Calu3 (cell line): ENCODE data around the gene RAB13. TPM values are rescaled to one million over a fixed set of nuclear protein-coding genes. Genes with fewer than 3 reads are reported as not detected.
"Not testable (repeated sequence)": the region's sequence is repeated elsewhere in the genome, so short reads cannot be mapped to it uniquely, and the experiment has no call there.

Source experiments
- BruUV-seq: library from RNA; stranded (reverse); fragments of 400-500 nt; replicated peaks from 2 replicates; lab custom pipeline; 2021; lab: Mats Ljungman, UMichigan
- CTCF ChIA-PET: fragments of 300-600 bp; sonication (Branson Sonifier 250); formaldehyde crosslinking; loops from one replicate; lab custom pipeline; 2022; ENCODE audit warnings: antibody characterized with exemption; lab: Charles Lee
- DNase-seq: peaks from one replicate; pipeline ENCODE4 v3.0.0; 2022
- H3K27ac Mint-ChIP-seq: one replicate; pipeline ENCODE4 v1.8.0; 2022; ENCODE audit warnings: mixed read lengths; ENCODE audit not compliant: unreplicated experiment
- H3K27me3 Mint-ChIP-seq: one replicate; pipeline ENCODE4 v1.8.0; 2022; ENCODE audit warnings: mixed read lengths; ENCODE audit not compliant: unreplicated experiment
- H3K36me3 Mint-ChIP-seq: one replicate; pipeline ENCODE4 v1.8.0; 2022; ENCODE audit warnings: mild to moderate bottlenecking, moderate library complexity, mixed read lengths; ENCODE audit not compliant: insufficient read depth, unreplicated experiment
- H3K4me1 Mint-ChIP-seq: one replicate; pipeline ENCODE4 v1.8.0; 2022; ENCODE audit warnings: mild to moderate bottlenecking, low read depth, mixed read lengths; ENCODE audit not compliant: unreplicated experiment
- H3K4me3 Mint-ChIP-seq: one replicate; pipeline ENCODE4 v1.8.0; 2022; ENCODE audit warnings: mild to moderate bottlenecking, low read depth, moderate library complexity, mixed read lengths; ENCODE audit not compliant: unreplicated experiment
- H3K9me3 Mint-ChIP-seq: one replicate; pipeline ENCODE4 v1.8.0; 2022; ENCODE audit warnings: low read depth, mixed read lengths; ENCODE audit not compliant: unreplicated experiment
- CTCF ChIP-seq: fragments of 200-600 bp; IDR thresholded peaks from one replicate; pipeline ENCODE4 v1.8.0; 2022; ENCODE audit warnings: antibody characterized with exemption; ENCODE audit not compliant: unreplicated experiment
- intact Hi-C: fragments of 100-400 bp; cut with micrococcal nuclease; formaldehyde crosslinking; loops from one replicate; pipeline ENCODE4 v1.10.0; 2022; ENCODE audit not compliant: unreplicated experiment
- total RNA-seq: library from RNA; stranded (reverse); gene quantifications from 2 replicates; pipeline ENCODE4 v1.2.3, GENCODE V29; 2022

The RAB13 gene
- total RNA-seq, 1 experiment from 2014 or later = 95.0 TPM

- intact Hi-C loops = no loop called here
- Mint-ChIP-seq H3K4me3 (no peak overlapping the region), H3K4me1 (peaks cover 10% of the 10 kb centered on the region), H3K9me3 (no peaks in the 10 kb centered on the region), H3K27me3 (no peaks in the 10 kb centered on the region), H3K27ac (peak overlapping the region; percentile 7), H3K36me3 (no peaks in the 10 kb centered on the region)
- BruUV-seq = no TSS peak
- CTCF ChIA-PET = interaction anchor here (0.6 kb wide), 1 partner anchor 139 kb away, joined by 3 read pairs; no protein-coding TSS in a partner anchor
- no peak for DNase-seq
- no peak for TF ChIP-seq CTCF
These were observed 28.2 kb upstream of the RAB13 start for GRCh38 chr1:154014154-154014907.

GRCh38 chr1:154012543-154012942 is 26.4 kb upstream of the RAB13 start:
- DNase-seq, intact Hi-C loops, H3K27me3 Mint-ChIP-seq, H3K27ac Mint-ChIP-seq, H3K4me3 Mint-ChIP-seq, H3K36me3 Mint-ChIP-seq, CTCF ChIA-PET, BruUV-seq, H3K9me3 Mint-ChIP-seq: not testable (repeated sequence)
- peaks cover 10% of the 10 kb centered on the region for H3K4me1 Mint-ChIP-seq

GRCh38 chr1:154012129-154012528 is 26.0 kb upstream of the RAB13 start:
- no peak for DNase-seq
- no peaks in the 10 kb centered on the region for H3K36me3 Mint-ChIP-seq
- intact Hi-C loops = no loop called here
- CTCF ChIA-PET = interaction anchor here (0.7 kb wide), 1 partner anchor 11 kb away, joined by 5 read pairs; no protein-coding TSS in a partner anchor
- H3K4me3 Mint-ChIP-seq = no peak overlapping the region
- no TSS peak for BruUV-seq
- peaks cover 10% of the 10 kb centered on the region for H3K4me1 Mint-ChIP-seq
- H3K27ac Mint-ChIP-seq = no peak overlapping the region
- no peak for TF ChIP-seq CTCF
- no peaks in the 10 kb centered on the region for H3K27me3 Mint-ChIP-seq
- no peaks in the 10 kb centered on the region for H3K9me3 Mint-ChIP-seq

- no peak overlapping the region for H3K27ac Mint-ChIP-seq
- no peak for TF ChIP-seq CTCF
- H3K9me3 Mint-ChIP-seq = no peaks in the 10 kb centered on the region
- intact Hi-C loops = loop anchor here (10.0 kb wide), 1 partner anchor 89 kb away; no protein-coding TSS in a partner anchor
- BruUV-seq = no TSS peak
- no peaks in the 10 kb centered on the region for H3K36me3 Mint-ChIP-seq
- no peak overlapping the region for H3K4me3 Mint-ChIP-seq
- peaks cover 11% of the 10 kb centered on the region for H3K4me1 Mint-ChIP-seq
- H3K27me3 Mint-ChIP-seq = no peaks in the 10 kb centered on the region
- DNase-seq = no peak
- CTCF ChIA-PET = no interaction called here
These were observed 20.0 kb upstream of the RAB13 start for GRCh38 chr1:154006136-154006535.

GRCh38 chr1:154000420-154000819 is 14.3 kb upstream of the RAB13 start:
- H3K36me3 Mint-ChIP-seq = peaks cover 17% of the 10 kb centered on the region
- H3K27ac Mint-ChIP-seq = peak overlapping the region; percentile 48
- H3K4me3 Mint-ChIP-seq = peak overlapping the region; percentile 42
- no peaks in the 10 kb centered on the region for H3K27me3 Mint-ChIP-seq
- TF ChIP-seq CTCF = no peak
- no peaks in the 10 kb centered on the region for H3K9me3 Mint-ChIP-seq
- CTCF ChIA-PET = interaction anchor here (0.8 to 1.6 kb wide), 2 partner anchors 10 to 155 kb away, joined by 4 to 7 read pairs; partner anchors contain the start of gene RPS27
- intact Hi-C loops = loop anchor here (10.0 kb wide), 1 partner anchor 94 kb away; no protein-coding TSS in a partner anchor
- no peak for DNase-seq
- no TSS peak for BruUV-seq
- H3K4me1 Mint-ChIP-seq = peaks cover 23% of the 10 kb centered on the region

- H3K9me3 Mint-ChIP-seq, BruUV-seq: not testable (repeated sequence)
These were observed 10.7 kb upstream of the RAB13 start for GRCh38 chr1:153996882-153997281.

More at GRCh38 chr1:153996882-153997281, 10.7 kb upstream of the RAB13 start:
- H3K27me3 Mint-ChIP-seq, DNase-seq, intact Hi-C loops, H3K4me3 Mint-ChIP-seq, H3K27ac Mint-ChIP-seq: not testable (repeated sequence)
- Mint-ChIP-seq H3K4me1 (peaks cover 34% of the 10 kb centered on the region), H3K36me3 (peaks cover 52% of the 10 kb centered on the region)
- CTCF ChIA-PET = interaction anchor here (0.6 kb wide), 1 partner anchor 1726 kb away, joined by 3 read pairs; no protein-coding TSS in a partner anchor
